Nephron (organoid): ENCODE data around the gene MRPS11.
A peak's percentile ranks its signal among the peaks of the same experiment; 100 is the strongest.

ENCODE experiments used
- H3K27ac Mint-ChIP-seq, 3 experiments: 2 replicates each; pipeline ENCODE4 v1.8.0; 2020; ENCODE audit warnings: mixed read lengths in 3 of 3, mild to moderate bottlenecking in 2 of 3, moderate library complexity in 1 of 3
- H3K27me3 Mint-ChIP-seq: 2 replicates; pipeline ENCODE4 v1.8.0; 2021; ENCODE audit warnings: low read depth, mild to moderate bottlenecking, moderate library complexity, mixed read lengths
- H3K36me3 Mint-ChIP-seq: 2 replicates; pipeline ENCODE4 v1.8.0; 2020; ENCODE audit warnings: low read depth, mixed read lengths
- H3K4me1 Mint-ChIP-seq: 2 replicates; pipeline ENCODE4 v1.8.0; 2020; ENCODE audit warnings: mixed read lengths
- H3K4me3 Mint-ChIP-seq, 3 experiments: 2 replicates each; pipeline ENCODE4 v1.8.0; 2020; ENCODE audit warnings: mild to moderate bottlenecking in 3 of 3, mixed read lengths in 3 of 3, moderate library complexity in 2 of 3
- H3K9me3 Mint-ChIP-seq: 2 replicates; pipeline ENCODE4 v1.8.0; 2020; ENCODE audit warnings: mixed read lengths
- TF ChIP-seq, protein P1 (sequence below), 3 experiments: fragments of 200-600 bp; sonication (generic); IDR thresholded peaks; one replicate each; pipeline ENCODE4 v1.5.0; 2021; ENCODE audit warnings: antibody characterized with exemption in 3 of 3; ENCODE audit not compliant: unreplicated experiment in 3 of 3

Gene MRPS11

DNA sequence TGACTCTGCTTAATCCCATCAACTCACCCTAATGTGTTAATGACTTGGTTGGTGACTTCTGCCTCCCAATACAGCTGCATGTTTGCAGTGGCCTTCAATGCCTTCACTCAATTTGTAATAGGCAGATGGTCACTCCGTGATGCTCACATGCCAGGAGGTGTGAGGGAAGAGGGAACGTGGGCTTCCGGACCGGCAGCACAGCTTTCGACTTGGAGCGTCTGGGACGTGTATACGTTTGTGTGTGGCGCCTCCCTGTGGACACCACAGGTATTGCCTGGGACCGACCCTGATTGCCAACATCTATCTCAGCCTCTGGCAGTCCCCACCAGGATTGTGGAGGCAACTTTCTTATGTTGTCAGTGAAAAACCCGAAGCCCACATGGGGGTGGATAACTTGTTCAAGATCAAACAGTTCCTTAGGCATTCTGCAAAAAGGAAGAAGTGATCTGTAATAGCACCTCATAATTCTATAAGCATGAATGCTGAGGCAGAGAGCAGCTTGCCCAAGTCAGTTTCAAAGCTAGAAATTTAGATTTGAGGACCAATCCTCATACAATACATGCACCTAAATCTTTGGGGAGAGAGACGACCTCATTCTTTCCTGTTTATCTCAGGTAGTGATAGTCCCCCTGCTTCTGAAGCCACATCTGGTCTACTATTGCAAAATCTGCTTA lies 17.2 kb upstream of the MRPS11 start:
- H3K9me3 Mint-ChIP-seq, result peaks cover 3% of the 10 kb centered on the region
- H3K4me3 Mint-ChIP-seq, result no peak overlapping the region
- TF ChIP-seq, protein P1, sequence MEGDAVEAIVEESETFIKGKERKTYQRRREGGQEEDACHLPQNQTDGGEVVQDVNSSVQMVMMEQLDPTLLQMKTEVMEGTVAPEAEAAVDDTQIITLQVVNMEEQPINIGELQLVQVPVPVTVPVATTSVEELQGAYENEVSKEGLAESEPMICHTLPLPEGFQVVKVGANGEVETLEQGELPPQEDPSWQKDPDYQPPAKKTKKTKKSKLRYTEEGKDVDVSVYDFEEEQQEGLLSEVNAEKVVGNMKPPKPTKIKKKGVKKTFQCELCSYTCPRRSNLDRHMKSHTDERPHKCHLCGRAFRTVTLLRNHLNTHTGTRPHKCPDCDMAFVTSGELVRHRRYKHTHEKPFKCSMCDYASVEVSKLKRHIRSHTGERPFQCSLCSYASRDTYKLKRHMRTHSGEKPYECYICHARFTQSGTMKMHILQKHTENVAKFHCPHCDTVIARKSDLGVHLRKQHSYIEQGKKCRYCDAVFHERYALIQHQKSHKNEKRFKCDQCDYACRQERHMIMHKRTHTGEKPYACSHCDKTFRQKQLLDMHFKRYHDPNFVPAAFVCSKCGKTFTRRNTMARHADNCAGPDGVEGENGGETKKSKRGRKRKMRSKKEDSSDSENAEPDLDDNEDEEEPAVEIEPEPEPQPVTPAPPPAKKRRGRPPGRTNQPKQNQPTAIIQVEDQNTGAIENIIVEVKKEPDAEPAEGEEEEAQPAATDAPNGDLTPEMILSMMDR (IDR thresholded peaks at IDR 0.05; ENCODE audit: unreplicated experiment in 3 of 3), result peak; percentile 65 to 86 (median 79)
- H3K4me1 Mint-ChIP-seq, result peaks cover 11% of the 10 kb centered on the region
- peaks cover 19% of the 10 kb centered on the region for H3K27me3 Mint-ChIP-seq
- H3K27ac Mint-ChIP-seq, result no peak overlapping the region
- no peaks in the 10 kb centered on the region for H3K36me3 Mint-ChIP-seq

DNA sequence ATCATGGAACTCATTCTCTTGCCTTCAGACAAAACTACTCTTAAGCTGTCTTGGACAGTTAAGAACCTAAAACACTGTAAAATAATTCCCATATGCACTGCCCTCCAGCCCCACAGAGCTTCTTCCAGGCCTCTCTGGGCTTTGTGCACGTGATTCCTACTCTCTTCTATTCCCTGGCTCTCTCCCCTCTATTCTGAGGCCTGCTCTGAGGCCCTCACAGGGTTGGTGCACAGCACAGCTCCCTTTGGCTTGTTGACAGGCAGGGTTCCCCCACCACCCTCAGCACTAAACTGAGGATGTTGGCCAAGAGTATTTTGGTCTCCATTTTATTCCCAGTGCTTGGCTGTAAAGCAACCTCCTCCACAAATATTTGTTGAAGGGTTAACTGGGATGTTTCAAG lies 13.9 kb upstream of the MRPS11 start:
- Mint-ChIP-seq H3K4me1 (peaks cover 11% of the 10 kb centered on the region), H3K9me3 (no peaks in the 10 kb centered on the region), H3K27me3 (peaks cover 4% of the 10 kb centered on the region), H3K4me3 (no peak overlapping the region), H3K27ac (peak overlapping the region in 1 of 3 experiments; percentile 41), H3K36me3 (peaks cover 3% of the 10 kb centered on the region)
- TF ChIP-seq, protein P1 (IDR thresholded peaks at IDR 0.05; ENCODE audit: unreplicated experiment in 3 of 3), result no peak

DNA sequence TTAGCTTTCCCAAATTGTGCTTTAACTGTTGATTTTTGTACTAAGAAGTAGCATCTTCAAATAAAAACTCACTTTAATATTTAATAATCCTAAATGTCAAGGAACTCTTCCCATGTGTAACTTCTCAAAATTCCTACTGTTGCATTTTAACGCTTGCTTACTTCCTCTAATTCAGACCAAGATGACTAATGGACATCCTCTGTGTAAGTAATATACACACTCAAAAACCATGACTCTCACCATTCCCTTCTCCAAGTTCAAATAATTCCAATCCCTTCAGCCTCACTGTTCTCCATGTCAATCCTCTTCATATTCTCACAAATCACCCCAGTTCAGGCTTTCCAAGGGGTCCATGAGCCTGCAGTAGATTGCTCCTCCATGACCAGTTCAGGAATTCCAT lies 13.3 kb upstream of the MRPS11 start:
- Mint-ChIP-seq H3K27me3 (no peaks in the 10 kb centered on the region), H3K36me3 (peaks cover 6% of the 10 kb centered on the region), H3K4me3 (no peak overlapping the region), H3K27ac (peak overlapping the region in 1 of 3 experiments; percentile 41), H3K9me3 (no peaks in the 10 kb centered on the region), H3K4me1 (peaks cover 11% of the 10 kb centered on the region)
- TF ChIP-seq, protein P1 (IDR thresholded peaks at IDR 0.05; ENCODE audit: unreplicated experiment in 3 of 3), result no peak

DNA sequence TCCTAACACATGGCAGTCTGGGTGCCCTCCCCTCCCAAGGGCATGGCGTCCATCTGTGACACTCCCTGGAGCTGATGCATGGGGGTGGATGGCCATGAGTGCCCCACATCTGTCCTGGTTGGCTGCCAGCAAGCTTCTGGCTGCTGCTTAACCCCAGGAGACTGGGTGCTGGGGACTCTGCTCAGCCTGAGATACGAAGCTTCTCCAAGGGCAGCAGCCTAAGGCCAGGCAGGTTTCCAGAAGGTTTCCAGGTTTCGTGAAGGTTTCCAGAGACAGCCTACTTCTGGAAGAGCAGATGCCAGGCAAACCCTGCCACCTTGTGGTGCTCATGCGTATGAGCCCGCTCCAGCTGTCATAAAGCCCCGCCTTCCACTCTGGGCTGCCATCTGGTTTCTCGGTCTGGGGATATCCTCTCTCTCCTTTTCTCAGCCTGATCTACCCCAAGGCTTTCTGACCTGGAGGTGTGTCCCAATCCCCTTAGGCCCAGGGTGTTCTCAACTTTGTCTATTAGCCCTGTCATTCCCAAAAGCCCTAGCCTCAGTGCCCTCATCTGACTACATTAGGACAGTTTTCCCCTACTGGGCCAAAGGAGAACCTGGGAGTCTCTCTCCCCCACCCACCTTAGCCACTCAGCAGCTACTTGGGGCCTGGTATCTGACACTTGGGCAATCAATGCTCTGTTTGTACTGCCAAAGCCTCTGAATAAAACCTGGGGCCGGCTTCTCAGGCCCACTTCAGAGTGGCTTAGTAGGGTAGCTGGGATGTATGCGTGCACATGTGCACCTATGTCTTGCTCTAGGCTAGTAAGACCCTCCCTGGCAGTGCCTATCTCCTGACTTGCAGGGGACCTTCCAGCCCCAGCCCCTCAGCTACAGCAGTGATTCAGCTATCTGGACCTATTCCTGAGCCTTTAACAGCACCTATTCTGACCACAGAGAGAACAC lies 12.4 kb upstream of the MRPS11 start:
- Mint-ChIP-seq H3K27me3 (no peaks in the 10 kb centered on the region), H3K27ac (peak overlapping the region in 1 of 3 experiments; percentile 41), H3K4me3 (no peak overlapping the region), H3K4me1 (peaks cover 11% of the 10 kb centered on the region), H3K9me3 (no peaks in the 10 kb centered on the region), H3K36me3 (peaks cover 14% of the 10 kb centered on the region)
- TF ChIP-seq, protein P1 (IDR thresholded peaks at IDR 0.05; ENCODE audit: unreplicated experiment in 3 of 3), result peak; percentile 67 to 73 (median 73)

DNA sequence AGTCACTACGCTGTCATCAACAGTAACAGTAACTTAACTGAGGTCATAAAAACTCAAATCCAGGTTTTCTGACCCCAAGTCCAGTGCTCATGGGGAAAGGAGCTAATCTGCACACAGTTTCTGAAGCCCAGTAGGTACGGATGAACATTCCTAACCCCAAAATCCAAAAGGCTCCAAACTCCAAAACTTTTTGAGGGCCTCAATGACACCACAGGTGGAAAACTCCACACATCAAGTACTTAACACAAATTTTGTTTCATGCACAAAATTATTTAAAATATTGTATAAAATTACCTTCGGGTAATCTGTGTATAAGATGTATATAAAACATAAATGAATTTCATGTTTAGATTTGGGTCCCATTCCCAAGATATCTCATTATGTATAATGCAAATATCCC lies 10.8 kb upstream of the MRPS11 start:
- Mint-ChIP-seq H3K4me1 (peaks cover 11% of the 10 kb centered on the region), H3K36me3 (peaks cover 21% of the 10 kb centered on the region), H3K27ac (no peak overlapping the region), H3K9me3 (no peaks in the 10 kb centered on the region), H3K4me3 (no peak overlapping the region), H3K27me3 (no peaks in the 10 kb centered on the region)
- TF ChIP-seq, protein P1 (IDR thresholded peaks at IDR 0.05; ENCODE audit: unreplicated experiment in 3 of 3), result no peak
